Measurements from ENCODE around the gene CMIP.

DNA sequence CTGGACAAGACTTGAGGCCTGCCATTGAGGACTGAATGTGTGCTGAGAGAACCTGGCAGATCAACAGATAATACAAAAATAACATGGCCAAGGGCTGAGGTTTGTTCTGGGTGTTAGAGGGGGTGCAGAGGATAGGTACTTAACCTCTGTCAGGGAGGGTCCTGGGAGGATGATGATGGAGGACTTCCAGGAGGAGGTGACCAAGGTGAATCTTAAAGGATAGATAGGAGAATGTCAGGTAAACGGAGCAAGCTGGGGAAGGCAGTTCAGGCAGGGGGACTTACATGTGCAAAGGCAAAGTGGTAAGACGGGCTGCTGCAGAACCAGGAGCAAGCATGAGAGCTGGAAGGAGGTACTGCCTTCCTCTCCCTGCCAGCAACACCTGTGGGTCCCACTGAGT lies 214.6 kb downstream of the CMIP start:
- TF ChIP-seq GATA2 (IDR thresholded peaks at IDR 0.05; ENCODE audit: low read depth, low read length) (no peak), GATA3 (IDR thresholded peaks at IDR 0.05; ENCODE audit: low read depth, low read length) (no peak)

Measured in SH-SY5Y (cell line).